K562 (cell line): ENCODE results near the gene PRDM16. TPM values are rescaled to one million over a fixed set of nuclear protein-coding genes. Genes with fewer than 3 reads are reported as not detected.

ENCODE experiments used
- ATAC-seq: fragments of 200-7000 bp; cut with Tn5 transposase; 3 replicates; pipeline ENCODE4 v1.9.1; 2020; ENCODE audit warnings: moderate library complexity
- BruUV-seq: library from RNA; stranded (reverse); fragments of 400-500 nt; replicated peaks from 2 replicates; lab custom pipeline; 2021; lab: Mats Ljungman, UMichigan
- CTCF ChIA-PET: fragments of 300-600 bp; formaldehyde crosslinking; extraction: SDS; loops from one replicate; lab custom pipeline; 2021; ENCODE audit warnings: low intra/inter-chr PET ratio; lab: Yijun Ruan, JAX
- POLR2A ChIA-PET: fragments of 300-600, 350-650 bp; sonication (Branson Sonifier 250); formaldehyde crosslinking; extraction: SDS; loops from one replicate; lab custom pipeline; 2021; ENCODE audit warnings: antibody characterized with exemption, inconsistent platforms; lab: Yijun Ruan, JAX
- DNase-seq, 4 experiments: peaks; one replicate each; pipeline versions ENCODE4 v3.0.0 to v3.0.0-alpha.2; 2011 to 2018; ENCODE audit warnings: low spot score in 3 of 4, mixed read lengths in 3 of 4; ENCODE audit errors: extremely low read depth in 1 of 4
- FAIRE-seq: peaks from 2 replicates; lab custom pipeline; 2011; peaks lifted over from hg19 to GRCh38; lab: Jason Lieb, UNC
- H2AFZ ChIP-seq: 2 replicates; pipeline ENCODE4 v1.6.0; 2011; ENCODE audit warnings: low read depth, low read length, control low read depth, inconsistent platforms
- H3K27ac ChIP-seq: fragments of 200-600 bp; 3 replicates; pipeline ENCODE4 v1.8.0; 2011; ENCODE audit warnings: low read depth, mild to moderate bottlenecking, control low read depth, inconsistent platforms, low read length, moderate library complexity, mixed read lengths; ENCODE audit errors: extremely low read depth
- H3K27me3 ChIP-seq, 2 experiments: fragments of 300-600 bp in 1 of 2; 2 replicates in 1 of 2; 3 replicates in 1 of 2; pipeline versions ENCODE4 v1.6.0 to v1.8.0; 2011; ENCODE audit warnings: inconsistent platforms in 2 of 2, low read length in 2 of 2, mild to moderate bottlenecking in 1 of 2, mixed read lengths in 1 of 2, moderate library complexity in 1 of 2; ENCODE audit not compliant: control insufficient read depth in 2 of 2, insufficient read depth in 2 of 2
- H3K36me3 ChIP-seq: fragments of 300-600 bp; 3 replicates; pipeline ENCODE4 v1.8.0; 2011; ENCODE audit warnings: mild to moderate bottlenecking, low read length, inconsistent platforms; ENCODE audit not compliant: control insufficient read depth, insufficient read depth
- H3K4me1 ChIP-seq, 2 experiments: fragments of 200-600 bp in 1 of 2; replicated peaks in 1 of 2; 2 replicates in 1 of 2; 3 replicates in 1 of 2; pipeline versions ENCODE4 v1.5.1 to v1.8.0; 2011; ENCODE audit warnings: inconsistent platforms in 2 of 2, low read length in 2 of 2, mild to moderate bottlenecking in 1 of 2, mixed read lengths in 1 of 2, moderate library complexity in 1 of 2; ENCODE audit not compliant: control insufficient read depth in 2 of 2, insufficient read depth in 2 of 2
- H3K4me2 ChIP-seq: 2 replicates; pipeline ENCODE4 v1.6.1; 2011; ENCODE audit warnings: low read length, control low read depth, inconsistent platforms, mixed read lengths; ENCODE audit not compliant: insufficient read depth
- H3K4me3 ChIP-seq: fragments of 200-600 bp; sonication (generic), shearing (Covaris generic); 2 replicates; pipeline ENCODE4 v1.5.1; 2016; ENCODE audit warnings: control low read depth, inconsistent platforms
- H3K79me2 ChIP-seq: fragments of 200-600 bp; 3 replicates; pipeline ENCODE4 v1.8.0; 2011; ENCODE audit warnings: low read length, inconsistent platforms; ENCODE audit not compliant: control insufficient read depth, insufficient read depth
- H3K9ac ChIP-seq, 2 experiments: 2 replicates each; pipeline versions ENCODE4 v1.6.0 to v1.6.1; 2011; ENCODE audit warnings: low read depth in 2 of 2, low read length in 2 of 2, control low read depth in 1 of 2, inconsistent platforms in 1 of 2, mild to moderate bottlenecking in 1 of 2, mixed read lengths in 1 of 2; ENCODE audit not compliant: insufficient read depth in 1 of 2
- H3K9me1 ChIP-seq: one replicate; pipeline ENCODE4 v1.6.0; 2011; ENCODE audit warnings: inconsistent platforms, mild to moderate bottlenecking, low read length, moderate library complexity; ENCODE audit not compliant: control insufficient read depth, insufficient read depth
- H3K9me3 ChIP-seq: replicated peaks from 2 replicates; pipeline ENCODE4 v1.5.1; 2011; ENCODE audit warnings: low read depth, low read length, inconsistent platforms; ENCODE audit not compliant: control insufficient read depth, insufficient read depth
- H4K20me1 ChIP-seq: replicated peaks from 2 replicates; pipeline ENCODE4 v1.6.1; 2011; ENCODE audit warnings: low read length, inconsistent platforms, mixed read lengths; ENCODE audit not compliant: control insufficient read depth, insufficient read depth
- ETV6 ChIP-seq, 3 experiments: fragments of 150-350 bp in 1 of 3; sonication (generic) in 1 of 3; formaldehyde crosslinking in 1 of 3; IDR thresholded peaks; 2 replicates each; pipeline versions ENCODE4 v1.6.1 to v1.8.0; 2014 to 2022; ENCODE audit warnings: borderline replicate concordance in 2 of 3, low read depth in 2 of 3, antibody characterized with exemption in 1 of 3, low read length in 1 of 3, mild to moderate bottlenecking in 1 of 3, missing genetic modification reagents in 1 of 3
- FOS ChIP-seq: IDR thresholded peaks from 3 replicates; pipeline ENCODE4 v1.6.1; 2011; ENCODE audit not compliant: insufficient read length; ENCODE audit errors: extremely low read depth
- JUND ChIP-seq, 2 experiments: IDR thresholded peaks; 2 replicates in 1 of 2; 3 replicates in 1 of 2; pipeline ENCODE4 v1.6.1; 2011; ENCODE audit warnings: borderline replicate concordance in 2 of 2, low read depth in 2 of 2, low read length in 2 of 2, improper control_type of control experiment in 1 of 2, missing biosample characterization in 1 of 2, missing genetic modification characterization in 1 of 2, missing genetic modification reagents in 1 of 2
- PHF21A ChIP-seq: fragments of 450-650 bp; IDR thresholded peaks from 2 replicates; pipeline ENCODE4 v1.6.1; 2017; ENCODE audit warnings: low read depth, borderline replicate concordance
- POLR2G ChIP-seq: fragments of 200-400 bp; formaldehyde crosslinking; IDR thresholded peaks from 2 replicates; pipeline ENCODE4 v1.6.1; 2017; ENCODE audit warnings: low read depth, mild to moderate bottlenecking, antibody characterized with exemption, low read length, moderate library complexity
- SMARCA4 ChIP-seq: fragments of 450-650 bp; IDR thresholded peaks from 2 replicates; pipeline ENCODE4 v1.6.1; 2016
- SPI1 ChIP-seq: IDR thresholded peaks from 2 replicates; pipeline ENCODE4 v1.6.1; 2011; ENCODE audit warnings: low read depth, low read length, control low read depth, borderline replicate concordance
- ZC3H11A ChIP-seq: IDR thresholded peaks from 2 replicates; pipeline ENCODE4 v1.6.1; 2012; ENCODE audit warnings: low read depth, low read length, improper control_type of control experiment
- ZFP36 ChIP-seq: fragments of 150-350 bp; IDR thresholded peaks from 2 replicates; pipeline ENCODE4 v1.6.1; 2018; ENCODE audit warnings: low read length, low read depth; ENCODE audit not compliant: partially characterized antibody
- ZNF780A ChIP-seq: fragments of 250-450 bp; sonication (Bioruptor Pico); IDR thresholded peaks from 2 replicates; pipeline ENCODE4 v1.5.0; 2021; ENCODE audit warnings: mild to moderate bottlenecking
- WGBS: fragments of 100-300 bp; shearing (Covaris generic); methylation state at CpG from one replicate; pipeline ENCODE4 v1.1.6; 2016; ENCODE audit warnings: low coverage, mixed read lengths; ENCODE audit not compliant: insufficient coverage; ENCODE audit errors: missing lambda C conversion rate; 5-methylcytosine and 5-hydroxymethylcytosine counted together
- in situ Hi-C: fragments of 300-500 bp; cut with MboI; formaldehyde crosslinking; loops from 4 replicates; pipeline ENCODE4 v1.15.0; 2018; ENCODE audit warnings: inconsistent platforms, mixed read lengths
- intact Hi-C: fragments of 100-400 bp; cut with micrococcal nuclease; formaldehyde crosslinking; loops from 2 replicates; pipeline ENCODE4 v1.14.2; 2022
- polyA plus RNA-seq, 8 experiments: library from polyadenylated mRNA; depleted of rRNA in 4 of 8; stranded (reverse) in 5 of 8; unstranded in 3 of 8; fragments of >200 nt; fragmentation: Nextera tagmentation in 2 of 8; fragmentation: Illumina TruSeq in 1 of 8; extraction: Ambion mirVana in 2 of 8; extraction: Trizol in 1 of 8; gene quantifications; 2 replicates each; pipeline versions ENCODE4 v1.2.1 to v1.2.3, GENCODE V29; 2011 to 2014; ENCODE audit warnings: inconsistent platforms in 1 of 8, missing spikeins in 1 of 8
- total RNA-seq, 7 experiments: library from RNA; depleted of rRNA in 6 of 7; stranded (reverse); fragments of >200 nt in 6 of 7; fragmentation: Illumina TruSeq in 2 of 7; extraction: Trizol in 2 of 7; gene quantifications; 2 replicates each; pipeline versions ENCODE4 v1.2.1 to v1.2.3, GENCODE V29; 2011 to 2021; ENCODE audit warnings: low replicate concordance in 1 of 7
- TF ChIP-seq, protein P1 (sequence below), 3 experiments: fragments of 200-800 bp in 1 of 3; sonication (Bioruptor generic) in 1 of 3; sonication (generic) in 1 of 3; formaldehyde crosslinking in 1 of 3; IDR thresholded peaks; 2 replicates each; pipeline versions ENCODE4 v1.6.1 to v1.8.0; 2016 to 2022; ENCODE audit warnings: mild to moderate bottlenecking in 2 of 3, missing compliant biosample characterization in 2 of 3, missing genetic modification characterization in 2 of 3, missing genetic modification reagents in 1 of 3
- TF ChIP-seq, protein P2 (sequence below): fragments of 450-650 bp; formaldehyde crosslinking; IDR thresholded peaks from 2 replicates; pipeline ENCODE4 v1.4.0; 2020; ENCODE audit warnings: mild to moderate bottlenecking

Gene PRDM16
- total and polyA plus RNA-seq, 9 of the 15 experiments (the other 6 are each of a cell fraction or from before 2014, with no cell fraction given) = 0.10 to 0.27 TPM; not detected in 7

DNA sequence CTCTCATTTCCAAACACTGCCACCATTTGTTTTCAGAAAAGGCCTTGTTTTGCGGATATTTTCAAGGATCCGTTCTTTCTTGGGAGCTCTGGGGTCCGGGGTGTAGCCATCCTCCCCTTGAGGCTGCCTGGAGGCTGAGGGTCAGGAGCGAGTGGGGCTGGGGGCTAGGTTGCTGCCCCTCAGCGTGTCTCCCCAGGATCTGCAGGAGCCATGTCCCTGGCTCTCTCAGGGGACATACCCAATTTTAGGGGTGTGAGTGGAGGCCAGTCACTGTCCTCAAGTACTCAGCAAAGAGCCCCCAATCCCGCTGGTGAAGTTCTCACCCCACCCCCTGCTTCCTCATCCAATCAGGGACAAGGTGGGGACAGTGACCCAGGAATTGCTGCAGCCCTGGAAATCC lies 15.0 kb upstream of the PRDM16 start:
- H3K36me3 ChIP-seq = no peaks in the 10 kb centered on the region
- H3K4me1 ChIP-seq = no peaks in the 10 kb centered on the region
- ATAC-seq = no peak
- no peaks in the 10 kb centered on the region for H4K20me1 ChIP-seq
- H3K4me2 ChIP-seq = no peak overlapping the region
- FAIRE-seq = no peak
- POLR2A ChIA-PET = no interaction called here
- TF ChIP-seq SPI1 = no peak
- TF ChIP-seq ETV6 (IDR thresholded peaks at IDR 0.05; ENCODE audit: borderline replicate concordance in 1 of 2, low read depth in 2 of 2, low read length in 1 of 2) = no peak
- TF ChIP-seq ETV6 (CRISPR knock-in tag; IDR thresholded peaks at IDR 0.05; ENCODE audit: borderline replicate concordance) = no peak
- no peak for TF ChIP-seq POLR2G
- TF ChIP-seq SMARCA4 = no peak
- TF ChIP-seq ZC3H11A = no peak
- no peak for TF ChIP-seq PHF21A
- TF ChIP-seq ZNF780A = no peak
- TF ChIP-seq, protein P1, sequence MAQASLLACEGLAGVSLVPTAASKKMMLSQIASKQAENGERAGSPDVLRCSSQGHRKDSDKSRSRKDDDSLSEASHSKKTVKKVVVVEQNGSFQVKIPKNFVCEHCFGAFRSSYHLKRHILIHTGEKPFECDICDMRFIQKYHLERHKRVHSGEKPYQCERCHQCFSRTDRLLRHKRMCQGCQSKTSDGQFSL (CRISPR knock-in tag; IDR thresholded peaks at IDR 0.05) = no peak
- TF ChIP-seq, protein P1 (tag; IDR thresholded peaks at IDR 0.05) = no peak
- TF ChIP-seq ZFP36 = no peak
- TF ChIP-seq, protein P2, sequence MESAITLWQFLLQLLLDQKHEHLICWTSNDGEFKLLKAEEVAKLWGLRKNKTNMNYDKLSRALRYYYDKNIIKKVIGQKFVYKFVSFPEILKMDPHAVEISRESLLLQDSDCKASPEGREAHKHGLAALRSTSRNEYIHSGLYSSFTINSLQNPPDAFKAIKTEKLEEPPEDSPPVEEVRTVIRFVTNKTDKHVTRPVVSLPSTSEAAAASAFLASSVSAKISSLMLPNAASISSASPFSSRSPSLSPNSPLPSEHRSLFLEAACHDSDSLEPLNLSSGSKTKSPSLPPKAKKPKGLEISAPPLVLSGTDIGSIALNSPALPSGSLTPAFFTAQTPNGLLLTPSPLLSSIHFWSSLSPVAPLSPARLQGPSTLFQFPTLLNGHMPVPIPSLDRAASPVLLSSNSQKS (CRISPR knock-in tag) = no peak
- no peak for TF ChIP-seq JUND (IDR thresholded peaks at IDR 0.05; ENCODE audit: borderline replicate concordance, low read depth, low read length)
- TF ChIP-seq JUND (tag; IDR thresholded peaks at IDR 0.05; ENCODE audit: borderline replicate concordance, low read depth, low read length) = no peak
- no peak for TF ChIP-seq FOS
- TF ChIP-seq, all 486 proteins: peak for 0
- H3K79me2 ChIP-seq = no peaks in the 10 kb centered on the region
- no peaks in the 10 kb centered on the region for H3K9me1 ChIP-seq
- DNase-seq = no peak
- in situ Hi-C loops = no loop called here
- CTCF ChIA-PET = no interaction called here
- 2% methylated on average over 6 of the region's 6 CpGs for WGBS
- no peak overlapping the region for H2AFZ ChIP-seq
- intact Hi-C loops = no loop called here
- H3K27me3 ChIP-seq = peaks cover 0 to 9% of the 10 kb centered on the region in 2 experiments; a peak in 1 of 5 replicates
- no peak overlapping the region for H3K4me3 ChIP-seq
- H3K27ac ChIP-seq = no peak overlapping the region
- no peaks in the 10 kb centered on the region for H3K9me3 ChIP-seq
- no TSS peak for BruUV-seq
- no peak overlapping the region for H3K9ac ChIP-seq
